OCI-LY1 (cell line): ENCODE measurements around the gene UNC13D.
A peak's percentile ranks its signal among the peaks of the same experiment; 100 is the strongest.

Experiments
- H2AFZ ChIP-seq: fragments of 200-600 bp; sonication (generic), shearing (Covaris generic); 2 replicates; pipeline ENCODE4 v1.6.0; 2014; ENCODE audit warnings: antibody characterized with exemption, mild to moderate bottlenecking, low read length
- H3F3A ChIP-seq: fragments of 200-600 bp; sonication (generic), shearing (Covaris generic); 2 replicates; pipeline ENCODE4 v1.6.0; 2014; ENCODE audit warnings: mild to moderate bottlenecking, antibody characterized with exemption, low read length, moderate library complexity; ENCODE audit not compliant: insufficient read depth
- H3K27ac ChIP-seq: fragments of 200-600 bp; sonication (generic); 2 replicates; pipeline ENCODE4 v1.5.1; 2014; ENCODE audit warnings: low read length, mixed run types, mild to moderate bottlenecking, low read depth; ENCODE audit not compliant: poor library complexity, severe bottlenecking
- H3K27me3 ChIP-seq: fragments of 200-600 bp; sonication (generic); 2 replicates; pipeline ENCODE4 v1.6.0; 2014; ENCODE audit warnings: antibody characterized with exemption, mild to moderate bottlenecking, low read length, moderate library complexity; ENCODE audit not compliant: insufficient read depth
- H3K36me3 ChIP-seq: fragments of 200-600 bp; sonication (generic); 2 replicates; pipeline ENCODE4 v1.6.1; 2014; ENCODE audit warnings: mild to moderate bottlenecking, antibody characterized with exemption, low read length, moderate library complexity, mixed read lengths; ENCODE audit not compliant: insufficient read depth
- H3K4me1 ChIP-seq: fragments of 200-600 bp; sonication (generic); 2 replicates; pipeline ENCODE4 v1.5.1; 2014; ENCODE audit warnings: mild to moderate bottlenecking, low read length, moderate library complexity; ENCODE audit not compliant: insufficient read depth, severe bottlenecking
- H3K4me2 ChIP-seq: fragments of 200-600 bp; sonication (generic), shearing (Covaris generic); 2 replicates; pipeline ENCODE4 v1.6.1; 2014; ENCODE audit warnings: low read length
- H3K4me3 ChIP-seq: fragments of 200-600 bp; sonication (generic); 2 replicates; pipeline ENCODE4 v1.5.1; 2014; ENCODE audit warnings: low read length, low read depth, mild to moderate bottlenecking, mixed read lengths; ENCODE audit not compliant: poor library complexity, severe bottlenecking
- H3K79me2 ChIP-seq: fragments of 200-600 bp; shearing (Covaris generic); 2 replicates; pipeline ENCODE4 v1.6.1; 2016; ENCODE audit warnings: mixed run types, low read length, mixed read lengths; ENCODE audit not compliant: insufficient read depth
- H3K9ac ChIP-seq: fragments of 200-600 bp; sonication (generic), shearing (Covaris generic); 2 replicates; pipeline ENCODE4 v1.6.1; 2014; ENCODE audit warnings: mild to moderate bottlenecking, low read length, mixed read lengths
- H3K9me2 ChIP-seq: fragments of 200-600 bp; sonication (generic), shearing (Covaris generic); 2 replicates; pipeline ENCODE4 v1.6.1; 2014; ENCODE audit warnings: low read depth, mild to moderate bottlenecking, low read length, mixed read lengths
- H3K9me3 ChIP-seq: fragments of 200-600 bp; shearing (Covaris generic); 2 replicates; pipeline ENCODE4 v1.6.1; 2014; ENCODE audit warnings: low read length, mixed read lengths
- H4K20me1 ChIP-seq: fragments of 200-600 bp; sonication (generic), shearing (Covaris generic); 2 replicates; pipeline ENCODE4 v1.6.0; 2016; ENCODE audit warnings: mild to moderate bottlenecking, low read length; ENCODE audit not compliant: insufficient read depth
- CTCF ChIP-seq: fragments of 200-600 bp; sonication (generic), shearing (Covaris generic); IDR thresholded peaks from 2 replicates; pipeline ENCODE4 v1.5.1; 2017; ENCODE audit warnings: mild to moderate bottlenecking, antibody characterized with exemption, low read length, moderate library complexity, mixed read lengths
- EZH2 ChIP-seq: fragments of 200-600 bp; sonication (generic), shearing (Covaris generic); IDR thresholded peaks from 2 replicates; pipeline ENCODE4 v1.8.0; 2017; ENCODE audit warnings: borderline replicate concordance, mixed run types, mild to moderate bottlenecking, antibody characterized with exemption, low read length, moderate library complexity, mixed read lengths

Gene UNC13D

GRCh38 chr17:75777296-75777922, 66.8 kb downstream of the UNC13D start:
- no peak overlapping the region for H3K27ac ChIP-seq
- no peaks in the 10 kb centered on the region for H3K9me3 ChIP-seq
- peaks cover 15% of the 10 kb centered on the region for H3K79me2 ChIP-seq
- peaks cover 35% of the 10 kb centered on the region for H3K36me3 ChIP-seq
- no peak overlapping the region for H2AFZ ChIP-seq
- no peaks in the 10 kb centered on the region for H3K27me3 ChIP-seq
- peak overlapping the region; percentile 95 for H3K4me3 ChIP-seq
- H3K4me2 ChIP-seq = peak overlapping the region; percentile 92
- no peaks in the 10 kb centered on the region for H3K9me2 ChIP-seq
- no peak for TF ChIP-seq EZH2
- no peak for TF ChIP-seq CTCF
- H4K20me1 ChIP-seq = no peaks in the 10 kb centered on the region
- peaks cover 28% of the 10 kb centered on the region for H3K4me1 ChIP-seq
- H3K9ac ChIP-seq = peak overlapping the region; percentile 34; the same call in 1 of the 2 replicates
- H3F3A ChIP-seq = peaks cover 8% of the 10 kb centered on the region; the same call in 1 of the 2 replicates
